K562 (cell line): ENCODE data around the gene MYG1. TPM values are rescaled to one million over a fixed set of nuclear protein-coding genes. Genes with fewer than 3 reads are reported as not detected.
A peak's percentile ranks its signal among the peaks of the same experiment; 100 is the strongest.

Experiments
- CBX5 ChIP-seq: IDR thresholded peaks from 2 replicates; pipeline ENCODE4 v1.6.1; 2014; ENCODE audit warnings: low read depth, borderline replicate concordance
- HMBOX1 ChIP-seq: sonication (generic); IDR thresholded peaks from 2 replicates; pipeline ENCODE4 v1.6.1; 2016
- HNRNPH1 ChIP-seq: fragments of 200-400 bp; formaldehyde crosslinking; optimal IDR thresholded peaks from 2 replicates; pipeline ENCODE3; 2017; ENCODE audit warnings: low read depth, mild to moderate bottlenecking, low read length, moderate library complexity
- KDM5B ChIP-seq: fragments of 200-600 bp; sonication (generic); IDR thresholded peaks from 2 replicates; pipeline ENCODE4 v1.6.1; 2012; ENCODE audit warnings: low read depth, mild to moderate bottlenecking, moderate library complexity, low read length, control low read depth, inconsistent platforms; ENCODE audit not compliant: insufficient replicate concordance
- KLF6 ChIP-seq: fragments of 250-450 bp; sonication (Bioruptor Pico); IDR thresholded peaks from 2 replicates; pipeline ENCODE4 v1.4.0; 2020; ENCODE audit warnings: mild to moderate bottlenecking, moderate library complexity, borderline replicate concordance
- MAFF ChIP-seq: IDR thresholded peaks from 2 replicates; pipeline ENCODE4 v1.6.1; 2012; ENCODE audit warnings: low read length, improper control_type of control experiment
- MED1 ChIP-seq: sonication (generic); formaldehyde crosslinking; IDR thresholded peaks from 2 replicates; pipeline ENCODE4 v1.8.1; 2023; ENCODE audit warnings: missing genetic modification reagents, borderline replicate concordance
- NCOA1 ChIP-seq: fragments of 450-650 bp; IDR thresholded peaks from 2 replicates; pipeline ENCODE4 v1.6.1; 2016; ENCODE audit warnings: low read depth
- NCOA2 ChIP-seq, 2 experiments: fragments of 450-650 bp; IDR thresholded peaks; 2 replicates each; pipeline ENCODE4 v1.6.1; 2018; ENCODE audit warnings: mild to moderate bottlenecking in 2 of 2, moderate library complexity in 1 of 2; ENCODE audit not compliant: partially characterized antibody in 2 of 2
- TBP ChIP-seq: optimal IDR thresholded peaks from 2 replicates; pipeline ENCODE3; 2011; ENCODE audit warnings: low read depth, low read length, improper control_type of control experiment
- TGIF2 ChIP-seq: sonication (generic); formaldehyde crosslinking; IDR thresholded peaks from 2 replicates; pipeline ENCODE4 v1.8.1; 2022; ENCODE audit warnings: mild to moderate bottlenecking, missing genetic modification reagents, moderate library complexity
- TOE1 ChIP-seq, 2 experiments: fragments of 450-650 bp in 1 of 2; sonication (generic) in 1 of 2; formaldehyde crosslinking in 1 of 2; IDR thresholded peaks; 2 replicates each; pipeline versions ENCODE4 v1.7.1 to v1.8.0; 2016 to 2022; ENCODE audit warnings: borderline replicate concordance in 2 of 2, mild to moderate bottlenecking in 2 of 2, antibody characterized with exemption in 1 of 2, inconsistent platforms in 1 of 2, low read depth in 1 of 2, missing genetic modification reagents in 1 of 2, moderate library complexity in 1 of 2
- ZBTB8A ChIP-seq: fragments of 450-650 bp; IDR thresholded peaks from 2 replicates; pipeline ENCODE4 v1.6.1; 2018; ENCODE audit warnings: mild to moderate bottlenecking, moderate library complexity; ENCODE audit not compliant: partially characterized antibody
- ZNF347 ChIP-seq: fragments of 450-650 bp; formaldehyde crosslinking; IDR thresholded peaks from 2 replicates; pipeline ENCODE4 v1.4.0; 2020; ENCODE audit warnings: low read depth, mild to moderate bottlenecking, moderate library complexity
- polyA plus RNA-seq, 8 experiments: library from polyadenylated mRNA; depleted of rRNA in 4 of 8; stranded (reverse) in 5 of 8; unstranded in 3 of 8; fragments of >200 nt; fragmentation: Nextera tagmentation in 2 of 8; fragmentation: Illumina TruSeq in 1 of 8; extraction: Ambion mirVana in 2 of 8; extraction: Trizol in 1 of 8; gene quantifications; 2 replicates each; pipeline versions ENCODE4 v1.2.1 to v1.2.3, GENCODE V29; 2011 to 2014; ENCODE audit warnings: inconsistent platforms in 1 of 8, missing spikeins in 1 of 8
- total RNA-seq, 7 experiments: library from RNA; depleted of rRNA in 6 of 7; stranded (reverse); fragments of >200 nt in 6 of 7; fragmentation: Illumina TruSeq in 2 of 7; extraction: Trizol in 2 of 7; gene quantifications; 2 replicates each; pipeline versions ENCODE4 v1.2.1 to v1.2.3, GENCODE V29; 2011 to 2021; ENCODE audit warnings: low replicate concordance in 1 of 7
- TF ChIP-seq, protein P1 (sequence below): fragments of 200-800 bp; sonication (Bioruptor generic); IDR thresholded peaks from 2 replicates; pipeline ENCODE4 v1.6.1; 2017; ENCODE audit warnings: missing genetic modification characterization, missing compliant biosample characterization
- TF ChIP-seq, protein P2 (sequence below), 2 experiments: IDR thresholded peaks; 2 replicates each; pipeline ENCODE4 v1.6.1; 2011; ENCODE audit warnings: borderline replicate concordance in 1 of 2, control low read depth in 1 of 2, low read depth in 1 of 2, low read length in 1 of 2, mild to moderate bottlenecking in 1 of 2, mixed read lengths in 1 of 2, moderate library complexity in 1 of 2; ENCODE audit not compliant: insufficient read depth in 1 of 2, insufficient read length in 1 of 2, poor library complexity in 1 of 2, severe bottlenecking in 1 of 2; ENCODE audit errors: extremely low read depth in 1 of 2
- TF ChIP-seq, protein P3 (sequence below): sonication (generic); formaldehyde crosslinking; IDR thresholded peaks from 2 replicates; pipeline ENCODE4 v1.9.0; 2022; ENCODE audit warnings: mild to moderate bottlenecking, missing genetic modification reagents
- TF ChIP-seq, protein P4 (sequence below): fragments of 250-450 bp; sonication (Bioruptor Pico); IDR thresholded peaks from 2 replicates; pipeline ENCODE4 v1.9.0; 2021; ENCODE audit warnings: mild to moderate bottlenecking, inconsistent platforms

MYG1 gene
- total and polyA plus RNA-seq, 9 of the 15 experiments (the other 6 are each of a cell fraction or from before 2014, with no cell fraction given), result 0.45 to 5.6 (median 2.1) TPM

- TF ChIP-seq HMBOX1 (peak; percentile 38; the same call in 1 of the 2 replicates), TOE1 (IDR thresholded peaks at IDR 0.05; ENCODE audit: borderline replicate concordance) (peak; percentile 94), TOE1 (CRISPR knock-in tag; IDR thresholded peaks at IDR 0.05; ENCODE audit: borderline replicate concordance, low read depth) (no peak), KLF6 (CRISPR knock-in tag) (no peak), ZBTB8A (no peak), NCOA2 (IDR thresholded peaks at IDR 0.05; ENCODE audit: partially characterized antibody in 2 of 2) (no peak), TBP (peak; percentile 55), KDM5B (peak; percentile 70), MAFF (no peak), MED1 (no peak), ZNF347 (no peak), CBX5 (no peak), NCOA1 (0 out of 2 replicates have a peak, but pooled peaks have one; percentile 1), HNRNPH1 (no peak), TGIF2 (CRISPR knock-in tag) (no peak)
- TF ChIP-seq, protein P1, sequence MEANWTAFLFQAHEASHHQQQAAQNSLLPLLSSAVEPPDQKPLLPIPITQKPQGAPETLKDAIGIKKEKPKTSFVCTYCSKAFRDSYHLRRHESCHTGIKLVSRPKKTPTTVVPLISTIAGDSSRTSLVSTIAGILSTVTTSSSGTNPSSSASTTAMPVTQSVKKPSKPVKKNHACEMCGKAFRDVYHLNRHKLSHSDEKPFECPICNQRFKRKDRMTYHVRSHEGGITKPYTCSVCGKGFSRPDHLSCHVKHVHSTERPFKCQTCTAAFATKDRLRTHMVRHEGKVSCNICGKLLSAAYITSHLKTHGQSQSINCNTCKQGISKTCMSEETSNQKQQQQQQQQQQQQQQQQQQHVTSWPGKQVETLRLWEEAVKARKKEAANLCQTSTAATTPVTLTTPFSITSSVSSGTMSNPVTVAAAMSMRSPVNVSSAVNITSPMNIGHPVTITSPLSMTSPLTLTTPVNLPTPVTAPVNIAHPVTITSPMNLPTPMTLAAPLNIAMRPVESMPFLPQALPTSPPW, result peak; percentile 93
- TF ChIP-seq, protein P2, sequence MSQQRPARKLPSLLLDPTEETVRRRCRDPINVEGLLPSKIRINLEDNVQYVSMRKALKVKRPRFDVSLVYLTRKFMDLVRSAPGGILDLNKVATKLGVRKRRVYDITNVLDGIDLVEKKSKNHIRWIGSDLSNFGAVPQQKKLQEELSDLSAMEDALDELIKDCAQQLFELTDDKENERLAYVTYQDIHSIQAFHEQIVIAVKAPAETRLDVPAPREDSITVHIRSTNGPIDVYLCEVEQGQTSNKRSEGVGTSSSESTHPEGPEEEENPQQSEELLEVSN (IDR thresholded peaks at IDR 0.05; ENCODE audit: borderline replicate concordance in 1 of 2, extremely low read depth in 1 of 2, insufficient read depth in 1 of 2, insufficient read length in 1 of 2, low read depth in 1 of 2, low read length in 1 of 2, poor library complexity in 1 of 2, severe bottlenecking in 1 of 2), result peak in 1 of 2 experiments; percentile 59
- TF ChIP-seq, protein P3, sequence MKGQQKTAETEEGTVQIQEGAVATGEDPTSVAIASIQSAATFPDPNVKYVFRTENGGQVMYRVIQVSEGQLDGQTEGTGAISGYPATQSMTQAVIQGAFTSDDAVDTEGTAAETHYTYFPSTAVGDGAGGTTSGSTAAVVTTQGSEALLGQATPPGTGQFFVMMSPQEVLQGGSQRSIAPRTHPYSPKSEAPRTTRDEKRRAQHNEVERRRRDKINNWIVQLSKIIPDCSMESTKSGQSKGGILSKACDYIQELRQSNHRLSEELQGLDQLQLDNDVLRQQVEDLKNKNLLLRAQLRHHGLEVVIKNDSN (CRISPR knock-in tag), result peak; percentile 88
- TF ChIP-seq, protein P4, sequence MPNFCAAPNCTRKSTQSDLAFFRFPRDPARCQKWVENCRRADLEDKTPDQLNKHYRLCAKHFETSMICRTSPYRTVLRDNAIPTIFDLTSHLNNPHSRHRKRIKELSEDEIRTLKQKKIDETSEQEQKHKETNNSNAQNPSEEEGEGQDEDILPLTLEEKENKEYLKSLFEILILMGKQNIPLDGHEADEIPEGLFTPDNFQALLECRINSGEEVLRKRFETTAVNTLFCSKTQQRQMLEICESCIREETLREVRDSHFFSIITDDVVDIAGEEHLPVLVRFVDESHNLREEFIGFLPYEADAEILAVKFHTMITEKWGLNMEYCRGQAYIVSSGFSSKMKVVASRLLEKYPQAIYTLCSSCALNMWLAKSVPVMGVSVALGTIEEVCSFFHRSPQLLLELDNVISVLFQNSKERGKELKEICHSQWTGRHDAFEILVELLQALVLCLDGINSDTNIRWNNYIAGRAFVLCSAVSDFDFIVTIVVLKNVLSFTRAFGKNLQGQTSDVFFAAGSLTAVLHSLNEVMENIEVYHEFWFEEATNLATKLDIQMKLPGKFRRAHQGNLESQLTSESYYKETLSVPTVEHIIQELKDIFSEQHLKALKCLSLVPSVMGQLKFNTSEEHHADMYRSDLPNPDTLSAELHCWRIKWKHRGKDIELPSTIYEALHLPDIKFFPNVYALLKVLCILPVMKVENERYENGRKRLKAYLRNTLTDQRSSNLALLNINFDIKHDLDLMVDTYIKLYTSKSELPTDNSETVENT, result peak; percentile 31; the same call in 1 of the 2 replicates
These were observed 47.8 kb upstream of the MYG1 start (continued) for GRCh38 chr12:53251477-53252348.
